Neural cell (in vitro differentiated cells): ENCODE measurements around the gene FLOT1. TPM values are rescaled to one million over a fixed set of nuclear protein-coding genes. Genes with fewer than 3 reads are reported as not detected.

Source experiments
- H2AFZ ChIP-seq: fragments of 200-600, 300-800 bp; sonication (generic), shearing (Covaris generic); 2 replicates; pipeline ENCODE4 v1.6.0; 2014; ENCODE audit warnings: low read depth, mild to moderate bottlenecking, antibody characterized with exemption, low read length, moderate library complexity
- H3F3A ChIP-seq: fragments of 200-600 bp; shearing (Covaris generic); 2 replicates; pipeline ENCODE4 v1.6.1; 2016; ENCODE audit warnings: mild to moderate bottlenecking, moderate library complexity, mixed read lengths, antibody characterized with exemption, low read length; ENCODE audit not compliant: insufficient read depth, poor library complexity, severe bottlenecking
- H3K27ac ChIP-seq: fragments of 200-600, 300-800 bp; sonication (generic), shearing (Covaris generic); 2 replicates; pipeline ENCODE4 v1.5.1; 2014; ENCODE audit warnings: mild to moderate bottlenecking, low read length, moderate library complexity
- H3K27me3 ChIP-seq: fragments of 300-800, 200-600 bp; sonication (generic), shearing (Covaris generic); 2 replicates; pipeline ENCODE4 v1.6.0; 2014; ENCODE audit warnings: mild to moderate bottlenecking, low read depth, low read length, moderate library complexity; ENCODE audit not compliant: insufficient read depth
- H3K36me3 ChIP-seq: fragments of 300-800, 200-600 bp; sonication (generic), shearing (Covaris generic); 2 replicates; pipeline ENCODE4 v1.5.1; 2014; ENCODE audit warnings: mild to moderate bottlenecking, antibody characterized with exemption, low read length, moderate library complexity; ENCODE audit not compliant: insufficient read depth
- H3K4me2 ChIP-seq: fragments of 300-800, 200-600 bp; sonication (generic), shearing (Covaris generic); 2 replicates; pipeline ENCODE4 v1.6.0; 2014; ENCODE audit warnings: mild to moderate bottlenecking, low read length
- H3K4me3 ChIP-seq: fragments of 300-800, 200-600 bp; sonication (generic), shearing (Covaris generic); 2 replicates; pipeline ENCODE4 v1.5.1; 2014; ENCODE audit warnings: mild to moderate bottlenecking, low read length, moderate library complexity
- H3K79me2 ChIP-seq: fragments of 200-600 bp; shearing (Covaris generic); replicated peaks from 2 replicates; pipeline ENCODE4 v1.6.0; 2014; ENCODE audit warnings: mild to moderate bottlenecking, low read length, moderate library complexity; ENCODE audit not compliant: insufficient read depth
- H3K9ac ChIP-seq: fragments of 300-800, 200-600 bp; sonication (generic), shearing (Covaris generic); 2 replicates; pipeline ENCODE4 v1.6.1; 2016; ENCODE audit warnings: mild to moderate bottlenecking, low read length, mixed read lengths
- H3K9me2 ChIP-seq: fragments of 200-600 bp; shearing (Covaris generic); 2 replicates; pipeline ENCODE4 v1.6.1; 2016; ENCODE audit warnings: mild to moderate bottlenecking, low read length, mixed read lengths; ENCODE audit not compliant: insufficient read depth
- H3K9me3 ChIP-seq: fragments of 200-600, 300-800 bp; sonication (generic), shearing (Covaris generic); 2 replicates; pipeline ENCODE4 v1.6.1; 2016; ENCODE audit warnings: mild to moderate bottlenecking, mixed run types, low read length, moderate library complexity, mixed read lengths
- H4K20me1 ChIP-seq: fragments of 200-600 bp; shearing (Covaris generic); 2 replicates; pipeline ENCODE4 v1.6.1; 2016; ENCODE audit warnings: mild to moderate bottlenecking, mixed run types; ENCODE audit not compliant: insufficient read depth
- CTCF ChIP-seq: fragments of 450-650 bp; IDR thresholded peaks from 2 replicates; pipeline ENCODE4 v1.5.1; 2014; ENCODE audit warnings: antibody characterized with exemption, mild to moderate bottlenecking, moderate library complexity; ENCODE audit not compliant: poor library complexity, severe bottlenecking
- EP300 ChIP-seq: fragments of 450-650 bp; conservative IDR thresholded peaks from 2 replicates; pipeline ENCODE4 v1.6.1; 2014; ENCODE audit warnings: antibody characterized with exemption, mild to moderate bottlenecking, moderate library complexity; ENCODE audit not compliant: poor library complexity, severe bottlenecking
- EZH2 ChIP-seq: fragments of 200-600, 300-800 bp; shearing (Covaris generic), sonication (generic); IDR thresholded peaks from 2 replicates; pipeline ENCODE4 v1.6.1; 2014; ENCODE audit warnings: antibody characterized with exemption, low read length, borderline replicate concordance, mild to moderate bottlenecking; ENCODE audit not compliant: insufficient read depth, poor library complexity, severe bottlenecking
- MXI1 ChIP-seq: fragments of 450-650 bp; conservative IDR thresholded peaks from 2 replicates; pipeline ENCODE4 v1.6.1; 2014; ENCODE audit warnings: antibody characterized with exemption, mild to moderate bottlenecking; ENCODE audit not compliant: poor library complexity, severe bottlenecking
- POLR2AphosphoS5 ChIP-seq: IDR thresholded peaks from 2 replicates; pipeline ENCODE4 v1.6.1; 2012
- RAD21 ChIP-seq: fragments of 450-650 bp; conservative IDR thresholded peaks from 2 replicates; pipeline ENCODE4 v1.6.1; 2014; ENCODE audit warnings: antibody characterized with exemption, mild to moderate bottlenecking, moderate library complexity
- REST ChIP-seq: IDR thresholded peaks from 2 replicates; pipeline ENCODE4 v1.6.1; 2012; ENCODE audit warnings: borderline replicate concordance
- SMC3 ChIP-seq: fragments of 450-650 bp; conservative IDR thresholded peaks from 2 replicates; pipeline ENCODE4 v1.6.1; 2014; ENCODE audit warnings: antibody characterized with exemption, mild to moderate bottlenecking, moderate library complexity; ENCODE audit not compliant: poor library complexity
- TAF1 ChIP-seq: IDR thresholded peaks from 2 replicates; pipeline ENCODE4 v1.6.1; 2012; ENCODE audit warnings: low read depth
- polyA plus RNA-seq: library from polyadenylated mRNA; depleted of rRNA; stranded (reverse); fragments of >200 nt; gene quantifications from 2 replicates; pipeline ENCODE4 v1.2.3, GENCODE V29; 2014

The FLOT1 gene
- polyA plus RNA-seq, 1 donor from 2014 or later, result 72.7 TPM

DNA sequence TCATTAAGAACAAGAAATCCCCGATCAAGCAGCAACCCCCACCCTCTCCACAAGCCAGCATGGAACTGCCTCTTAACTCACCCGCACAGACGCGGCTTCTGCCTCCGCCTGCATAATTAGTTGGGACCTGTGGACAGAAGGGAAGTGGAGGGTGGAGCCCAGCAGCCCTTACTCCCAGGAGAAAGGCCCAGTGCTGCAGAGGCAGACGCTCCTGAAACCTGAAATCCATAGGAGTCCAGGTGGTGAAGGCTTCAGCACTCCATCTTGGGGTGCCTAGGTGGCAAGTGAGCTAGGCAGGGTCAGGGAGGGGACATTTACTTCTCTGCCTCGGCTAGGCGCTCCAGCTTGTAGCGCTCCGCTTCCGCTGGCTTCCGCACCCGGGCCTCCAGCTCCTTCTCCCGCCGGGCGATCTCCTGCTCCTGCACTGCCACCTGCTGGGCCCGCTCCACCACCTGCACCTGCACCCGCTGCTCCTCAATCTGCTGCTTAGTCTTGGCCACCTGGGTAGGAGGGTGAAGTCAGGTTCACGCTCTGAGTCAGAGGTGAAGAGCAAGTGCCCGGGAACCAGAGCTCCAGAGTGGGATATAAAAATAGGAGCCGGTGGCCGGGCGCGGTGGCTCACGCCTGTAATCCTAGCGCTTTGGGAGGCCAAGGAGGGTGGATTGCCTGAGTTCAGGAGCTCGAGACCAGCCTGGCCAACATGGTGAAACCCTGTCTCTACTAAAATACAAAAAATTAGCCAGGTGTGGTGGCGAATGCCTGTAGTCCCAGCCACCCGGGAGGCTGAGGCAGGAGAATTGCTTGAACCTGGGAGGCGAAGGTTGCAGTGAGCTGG is 11.7 kb downstream of the FLOT1 start:
- no peak overlapping the region for H3K4me3 ChIP-seq
- TF ChIP-seq POLR2AphosphoS5 (no peak), RAD21 (peak; percentile 45), CTCF (peak; percentile 54), REST (no peak), SMC3 (no peak), EZH2 (no peak)
- no peak overlapping the region for H2AFZ ChIP-seq
- H3F3A ChIP-seq, result no peaks in the 10 kb centered on the region
- no peak overlapping the region for H3K9ac ChIP-seq
- H4K20me1 ChIP-seq, result peaks cover 3% of the 10 kb centered on the region
- H3K79me2 ChIP-seq, result peaks cover 10% of the 10 kb centered on the region
- no peak overlapping the region for H3K4me2 ChIP-seq
- no peak overlapping the region for H3K27ac ChIP-seq
- H3K9me2 ChIP-seq, result no peaks in the 10 kb centered on the region
- H3K9me3 ChIP-seq, result no peaks in the 10 kb centered on the region
- no peaks in the 10 kb centered on the region for H3K27me3 ChIP-seq
- H3K36me3 ChIP-seq, result no peaks in the 10 kb centered on the region

GRCh38 chr6:30727920-30728553 is 14.4 kb downstream of the FLOT1 start:
- Histone ChIP-seq H3K79me2 (peaks cover 36% of the 10 kb centered on the region), H3K4me3 (no peak overlapping the region), H3K27me3 (no peaks in the 10 kb centered on the region), H3K4me2 (no peak overlapping the region), H3K36me3 (peaks cover 3% of the 10 kb centered on the region), H2AFZ (no peak overlapping the region), H3F3A (peaks cover 8% of the 10 kb centered on the region), H3K9me2 (no peaks in the 10 kb centered on the region), H4K20me1 (peaks cover 30% of the 10 kb centered on the region), H3K9me3 (no peaks in the 10 kb centered on the region), H3K9ac (no peak overlapping the region), H3K27ac (no peak overlapping the region)
- TF ChIP-seq MXI1 (no peak), EZH2 (no peak), CTCF (no peak), SMC3 (no peak), EP300 (no peak), RAD21 (no peak), POLR2AphosphoS5 (no peak), REST (no peak), TAF1 (no peak)
